Esophagus squamous epithelium (tissue), 4 donors: ENCODE measurements around the gene PTMA.

Experiments used
- CTCF ChIP-seq, 6 experiments: fragments of 450-650 bp in 4 of 6; fragments of 200-600 bp in 2 of 6; sonication (generic) in 2 of 6; IDR thresholded peaks; one replicate each; pipeline ENCODE4 v1.5.1; 2016 to 2019; ENCODE audit warnings: antibody characterized with exemption in 6 of 6, mild to moderate bottlenecking in 4 of 6, moderate library complexity in 4 of 6
- POLR2A ChIP-seq, 4 donors: fragments of 450-650 bp; IDR thresholded peaks; one replicate each; pipeline ENCODE4 v1.6.1; 2017; ENCODE audit warnings: antibody characterized with exemption in 4 of 4, mild to moderate bottlenecking in 4 of 4, moderate library complexity in 3 of 4

- TF ChIP-seq POLR2A (IDR thresholded peaks at IDR 0.05), result no peak
- TF ChIP-seq CTCF (IDR thresholded peaks at IDR 0.05), result no peak
These were observed 43.6 kb upstream of the PTMA start for GRCh38 chr2:231664727-231665126.
